Ovary (tissue), 9 donors: ENCODE data around the gene AFF3. TPM values are rescaled to one million over a fixed set of nuclear protein-coding genes. Genes with fewer than 3 reads are reported as not detected.

Experiments
- DNase-seq, 5 donors: peaks; one replicate each; pipeline ENCODE4 v3.0.0-alpha.2; 2019 to 2020
- H3K27ac ChIP-seq, 2 donors: fragments of 200-600 bp; one replicate each; pipeline versions ENCODE4 v1.5.1 to v1.8.0; 2019 to 2022
- H3K27me3 ChIP-seq: fragments of 200-600 bp; one replicate; pipeline ENCODE4 v1.8.0; 2022
- H3K36me3 ChIP-seq: fragments of 200-600 bp; sonication (generic); one replicate; pipeline ENCODE4 v1.5.1; 2019
- H3K4me1 ChIP-seq: one replicate; pipeline ENCODE4 v1.8.1; 2013; ENCODE audit warnings: mild to moderate bottlenecking, moderate library complexity; ENCODE audit not compliant: insufficient read depth
- H3K4me3 ChIP-seq: fragments of 200-600 bp; sonication (generic); one replicate; pipeline ENCODE4 v1.5.1; 2017
- H3K9me3 ChIP-seq, 2 donors: fragments of 200-600 bp in 1 of 2; sonication (generic) in 1 of 2; one replicate each; pipeline versions ENCODE4 v1.5.1 to v1.8.1; 2013 to 2019; ENCODE audit warnings: mild to moderate bottlenecking in 1 of 2, moderate library complexity in 1 of 2
- CTCF ChIP-seq, 3 donors: fragments of 450-650 bp in 2 of 3; fragments of 200-600 bp in 1 of 3; IDR thresholded peaks; one replicate each; pipeline versions ENCODE4 v1.5.1 to v1.8.0; 2016 to 2022; ENCODE audit warnings: antibody characterized with exemption in 3 of 3, mild to moderate bottlenecking in 1 of 3
- EP300 ChIP-seq: sonication (generic); formaldehyde crosslinking; IDR thresholded peaks from one replicate; pipeline ENCODE4 v1.6.1; 2017; ENCODE audit warnings: antibody characterized with exemption
- POLR2A ChIP-seq: fragments of 450-650 bp; IDR thresholded peaks from one replicate; pipeline ENCODE4 v1.6.1; 2017; ENCODE audit warnings: antibody characterized with exemption, mild to moderate bottlenecking, moderate library complexity
- WGBS, 3 donors: extraction: QIAGEN DNeasy Blood & Tissue Kit in 1 of 3; methylation state at CpG; one replicate each; pipeline versions ENCODE4 v1.1.5 to v1.1.7; 2013 to 2017; 5-methylcytosine and 5-hydroxymethylcytosine counted together
- intact Hi-C, 4 donors: fragments of 100-400 bp; cut with DNase I; formaldehyde crosslinking; loops; one replicate each; pipeline versions ENCODE4 v1.11.0 to v1.15.1; 2022 to 2023
- polyA plus RNA-seq, 2 donors: library from polyadenylated mRNA; stranded (reverse); fragments of 200-250 nt in 1 of 2; fragments of 350-450 nt in 1 of 2; fragmentation: Illumina TruSeq in 1 of 2; extraction: RNeasy Lipid Tissue Mini Kit (QIAGEN cat#74804) in 1 of 2; gene quantifications; one replicate each; pipeline ENCODE4 v1.2.3, GENCODE V29; 2013 to 2014
- total RNA-seq, 7 donors: library from RNA; depleted of rRNA in 2 of 7; stranded (reverse); fragments of >200 nt in 2 of 7; fragmentation: NEBNext Ultra II Directional in 3 of 7; extraction: Animal tissue kit (Norgen Biotek cat#: 25700) in 3 of 7; gene quantifications; one replicate each; pipeline versions ENCODE4 v1.1.0 to v1.2.4, GENCODE V29; 2016 to 2023
- donor health status: DM: no; HTN: no; CAD: no; lungs with moderate emphysema.
- donor health status: DM: no; HTN: no; CAD: no.
- donor health status: Bipolar disorder and iron deficiency.
- donor health status: DM: yes; HTN: yes; CAD: no.
- donor health status: DM: no; HTN: no; CAD: no.
- donor health status: DM: yes; HTN: yes; CAD: no.

Gene AFF3
- total and polyA plus RNA-seq, 9 donors: 5.9 to 40.8 (median 25.7) TPM

DNA sequence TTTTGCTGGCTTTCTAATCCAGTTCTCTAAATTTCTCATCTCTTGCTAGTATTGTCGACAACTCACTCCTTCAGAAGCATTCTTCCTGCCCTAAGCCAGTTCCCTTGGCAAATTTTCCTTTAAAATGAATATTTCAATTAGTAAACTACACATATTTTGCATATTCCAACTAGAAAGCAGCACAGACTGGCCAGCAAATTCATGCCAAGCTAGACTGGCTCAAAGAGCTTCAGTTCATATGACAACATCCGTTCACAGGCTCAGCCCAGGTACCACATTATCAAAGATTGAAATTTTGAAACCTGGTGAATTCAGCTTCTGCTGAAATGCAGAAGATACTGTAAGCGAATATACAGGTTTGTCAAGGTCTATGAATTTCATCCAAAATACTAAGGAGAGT, 64.5 kb downstream of the AFF3 start:
- DNase-seq: no peak
- intact Hi-C loops: no loop called here
- H3K9me3 ChIP-seq: no peaks in the 10 kb centered on the region
- TF ChIP-seq CTCF (IDR thresholded peaks at IDR 0.05): no peak
- no peak for TF ChIP-seq EP300
- TF ChIP-seq POLR2A: no peak
- peaks cover 9% of the 10 kb centered on the region for H3K4me1 ChIP-seq
- no peaks in the 10 kb centered on the region for H3K36me3 ChIP-seq
- no peak overlapping the region for H3K4me3 ChIP-seq
- H3K27me3 ChIP-seq: no peaks in the 10 kb centered on the region
- 35 to 57% (median 38%) methylated on average over 3 of the region's 3 CpGs for WGBS, 3 donors
- H3K27ac ChIP-seq: no peak overlapping the region

GRCh38 chr2:100077456-100077855, 64.9 kb downstream of the AFF3 start:
- H3K4me3 ChIP-seq: no peak overlapping the region
- H3K9me3 ChIP-seq: no peaks in the 10 kb centered on the region
- no peak overlapping the region for H3K27ac ChIP-seq
- TF ChIP-seq EP300: no peak
- TF ChIP-seq POLR2A: no peak
- no peak for TF ChIP-seq CTCF (IDR thresholded peaks at IDR 0.05)
- H3K27me3 ChIP-seq: no peaks in the 10 kb centered on the region
- H3K4me1 ChIP-seq: peaks cover 10% of the 10 kb centered on the region
- no peak for DNase-seq
- H3K36me3 ChIP-seq: no peaks in the 10 kb centered on the region
- intact Hi-C loops: no loop called here

- intact Hi-C loops: no loop called here
- DNase-seq: no peak
- no peak overlapping the region for H3K27ac ChIP-seq
These were observed 66.9 kb downstream of the AFF3 start for GRCh38 chr2:100075532-100075931.

GRCh38 chr2:100073110-100073509, 69.3 kb downstream of the AFF3 start:
- Histone ChIP-seq H3K9me3 (no peaks in the 10 kb centered on the region), H3K4me1 (peaks cover 14% of the 10 kb centered on the region), H3K27me3 (no peaks in the 10 kb centered on the region), H3K4me3 (no peak overlapping the region), H3K36me3 (no peaks in the 10 kb centered on the region), H3K27ac (no peak overlapping the region)
- TF ChIP-seq POLR2A: no peak
- TF ChIP-seq EP300: no peak
- no peak for DNase-seq
- WGBS, 3 donors: 82 to 90% (median 88%) methylated on average over 3 of the region's 3 CpGs
- intact Hi-C loops: no loop called here

More at GRCh38 chr2:100075532-100075931, 66.9 kb downstream of the AFF3 start:
- TF ChIP-seq POLR2A (no peak), CTCF (IDR thresholded peaks at IDR 0.05) (no peak), EP300 (no peak)
- WGBS, 3 donors: 38 to 64% (median 59%) methylated on average over 3 of the region's 3 CpGs
- Histone ChIP-seq H3K27me3 (no peaks in the 10 kb centered on the region), H3K9me3 (no peaks in the 10 kb centered on the region), H3K36me3 (no peaks in the 10 kb centered on the region), H3K4me3 (no peak overlapping the region), H3K4me1 (peaks cover 12% of the 10 kb centered on the region)

DNA sequence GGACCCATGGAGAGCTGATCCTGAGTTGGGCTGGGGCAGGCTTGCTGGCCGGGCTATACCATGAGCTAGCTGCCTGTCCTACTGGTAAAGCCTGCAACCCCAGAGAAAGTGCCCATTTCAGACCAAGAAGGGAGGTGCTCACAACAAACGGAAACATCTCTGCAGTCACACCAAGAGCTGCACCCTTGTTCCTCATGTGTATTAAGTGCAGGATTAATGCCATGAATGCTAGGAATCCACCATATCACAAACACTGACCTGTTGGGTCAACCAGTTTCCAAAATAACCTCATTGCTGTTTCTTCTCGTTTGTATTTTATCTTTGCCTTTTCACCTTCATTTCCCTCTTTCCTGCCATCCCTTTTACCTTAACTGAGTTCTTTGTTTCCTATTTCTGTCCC, 69.9 kb downstream of the AFF3 start:
- Histone ChIP-seq H3K27ac (no peak overlapping the region), H3K9me3 (no peaks in the 10 kb centered on the region), H3K4me3 (no peak overlapping the region), H3K36me3 (no peaks in the 10 kb centered on the region), H3K27me3 (no peaks in the 10 kb centered on the region), H3K4me1 (peaks cover 11% of the 10 kb centered on the region)
- no peak for TF ChIP-seq EP300
- TF ChIP-seq CTCF (IDR thresholded peaks at IDR 0.05): no peak
- no peak for TF ChIP-seq POLR2A
- DNase-seq: no peak
- 43 to 55% (median 43%) methylated on average over 3 of the region's 3 CpGs for WGBS, 3 donors
- intact Hi-C loops: no loop called here
